Caco-2 (cell line): Measurements from ENCODE around the gene STK32C. TPM values are rescaled to one million over a fixed set of nuclear protein-coding genes. Genes with fewer than 3 reads are reported as not detected.

Experiments used
- BruUV-seq: library from RNA; stranded (reverse); fragments of 400-500 nt; replicated peaks from 2 replicates; lab custom pipeline; 2021; lab: Mats Ljungman, UMichigan
- CTCF ChIA-PET: fragments of 300-600 bp; sonication (Branson Sonifier 250); formaldehyde crosslinking; loops from one replicate; lab custom pipeline; 2022; ENCODE audit warnings: antibody characterized with exemption; lab: Charles Lee
- POLR2A ChIA-PET: fragments of 300-600 bp; sonication (Branson Sonifier 250); formaldehyde crosslinking; loops from one replicate; lab custom pipeline; 2022; ENCODE audit warnings: antibody characterized with exemption; lab: Charles Lee
- DNase-seq, 2 experiments: peaks; one replicate each; pipeline versions ENCODE4 v3.0.0 to v3.0.0-alpha.2; 2020 to 2022
- H3K27me3 ChIP-seq: replicated peaks from 2 replicates; pipeline ENCODE4 v1.6.0; 2011; ENCODE audit warnings: low read length; ENCODE audit not compliant: control insufficient read depth, insufficient read depth
- H3K36me3 ChIP-seq: 2 replicates; pipeline ENCODE4 v1.5.1; 2011; ENCODE audit warnings: low read length; ENCODE audit not compliant: control insufficient read depth, insufficient read depth
- H3K4me1 ChIP-seq: fragments of 250-450 bp; sonication (Bioruptor Pico); 2 replicates; pipeline ENCODE4 v1.5.1; 2020; ENCODE audit warnings: mild to moderate bottlenecking
- H3K4me3 ChIP-seq: 2 replicates; pipeline ENCODE4 v1.5.1; 2011; ENCODE audit warnings: low read depth, mild to moderate bottlenecking, control low read depth, low read length
- H3K9me3 ChIP-seq: fragments of 250-450 bp; sonication (Bioruptor Pico); 2 replicates; pipeline ENCODE4 v1.5.1; 2020; ENCODE audit warnings: mild to moderate bottlenecking, moderate library complexity
- H3K27ac Mint-ChIP-seq: one replicate; pipeline ENCODE4 v1.8.0; 2022; ENCODE audit warnings: mixed read lengths; ENCODE audit not compliant: unreplicated experiment
- H3K27me3 Mint-ChIP-seq: one replicate; pipeline ENCODE4 v1.8.0; 2022; ENCODE audit warnings: mixed read lengths; ENCODE audit not compliant: insufficient read depth, unreplicated experiment
- H3K36me3 Mint-ChIP-seq: one replicate; pipeline ENCODE4 v1.8.0; 2022; ENCODE audit warnings: mild to moderate bottlenecking, mixed read lengths; ENCODE audit not compliant: insufficient read depth, unreplicated experiment
- H3K4me1 Mint-ChIP-seq: one replicate; pipeline ENCODE4 v1.8.0; 2022; ENCODE audit warnings: low read depth, mixed read lengths; ENCODE audit not compliant: unreplicated experiment
- H3K4me3 Mint-ChIP-seq: one replicate; pipeline ENCODE4 v1.8.0; 2022; ENCODE audit warnings: mild to moderate bottlenecking, moderate library complexity, mixed read lengths; ENCODE audit not compliant: unreplicated experiment
- H3K9me3 Mint-ChIP-seq: one replicate; pipeline ENCODE4 v1.8.0; 2022; ENCODE audit warnings: mixed read lengths; ENCODE audit not compliant: unreplicated experiment
- intact Hi-C: fragments of 100-400 bp; cut with micrococcal nuclease; formaldehyde crosslinking; loops from one replicate; pipeline ENCODE4 v1.10.0; 2022; ENCODE audit not compliant: unreplicated experiment
- total RNA-seq: library from RNA; stranded (reverse); gene quantifications from 2 replicates; pipeline ENCODE4 v1.2.3, GENCODE V29; 2022
- TF ChIP-seq, protein P1 (sequence below), 2 experiments: fragments of 200-600 bp in 1 of 2; IDR thresholded peaks; 1 replicate in 1 of 2; 2 replicates in 1 of 2; pipeline versions ENCODE4 v1.5.1 to v1.8.0; 2011 to 2022; ENCODE audit warnings: antibody characterized with exemption in 1 of 2, control low read depth in 1 of 2, inconsistent platforms in 1 of 2, low read depth in 1 of 2, low read length in 1 of 2, mild to moderate bottlenecking in 1 of 2, moderate library complexity in 1 of 2; ENCODE audit not compliant: insufficient read depth in 1 of 2, severe bottlenecking in 1 of 2, unreplicated experiment in 1 of 2

The STK32C gene
- total RNA-seq, 1 experiment from 2014 or later: 13.3 TPM

DNA sequence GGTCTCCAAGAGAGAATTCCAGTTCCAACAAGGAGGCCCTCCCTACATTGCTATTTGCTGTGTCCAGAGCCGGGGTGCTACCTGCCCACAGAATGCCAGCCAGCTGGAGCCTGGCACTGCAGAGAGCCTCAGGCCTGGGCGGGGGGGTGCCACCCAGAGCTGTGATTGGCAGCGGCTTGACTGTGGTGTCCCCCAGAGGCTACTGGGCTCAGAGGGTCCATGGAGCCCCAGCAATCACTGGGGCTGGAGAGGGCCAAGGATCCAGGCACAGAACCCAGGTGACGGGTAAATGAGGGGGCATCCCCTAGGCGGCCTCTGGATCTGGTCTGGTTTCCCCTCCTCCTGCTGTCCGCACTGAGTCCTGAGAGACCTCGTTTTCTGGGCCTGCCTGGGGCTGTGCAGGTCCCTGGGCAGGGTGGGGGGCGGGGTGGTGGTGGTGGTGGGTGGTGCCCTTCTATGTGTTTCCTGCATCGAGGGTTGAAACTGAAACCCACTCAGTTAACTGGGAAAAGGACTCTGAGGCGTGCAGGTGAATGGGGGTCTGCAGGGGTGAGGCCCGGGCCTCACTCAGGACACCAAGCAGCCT, 108.4 kb downstream of the STK32C start:
- BruUV-seq: no TSS peak
- Histone ChIP-seq H3K36me3 (no peaks in the 10 kb centered on the region), H3K27me3 (no peaks in the 10 kb centered on the region), H3K4me3 (no peak overlapping the region), H3K9me3 (no peaks in the 10 kb centered on the region), H3K4me1 (0 out of 2 replicates have a peak, but pooled peaks cover 4% of the 10 kb centered on the region)
- Mint-ChIP-seq H3K4me3 (no peak overlapping the region), H3K36me3 (no peaks in the 10 kb centered on the region), H3K4me1 (no peaks in the 10 kb centered on the region), H3K27me3 (peaks cover 2% of the 10 kb centered on the region), H3K9me3 (no peaks in the 10 kb centered on the region), H3K27ac (no peak overlapping the region)
- ChIA-PET POLR2A (no interaction called here), CTCF (no interaction called here)
- intact Hi-C loops: no loop called here
- TF ChIP-seq, protein P1, sequence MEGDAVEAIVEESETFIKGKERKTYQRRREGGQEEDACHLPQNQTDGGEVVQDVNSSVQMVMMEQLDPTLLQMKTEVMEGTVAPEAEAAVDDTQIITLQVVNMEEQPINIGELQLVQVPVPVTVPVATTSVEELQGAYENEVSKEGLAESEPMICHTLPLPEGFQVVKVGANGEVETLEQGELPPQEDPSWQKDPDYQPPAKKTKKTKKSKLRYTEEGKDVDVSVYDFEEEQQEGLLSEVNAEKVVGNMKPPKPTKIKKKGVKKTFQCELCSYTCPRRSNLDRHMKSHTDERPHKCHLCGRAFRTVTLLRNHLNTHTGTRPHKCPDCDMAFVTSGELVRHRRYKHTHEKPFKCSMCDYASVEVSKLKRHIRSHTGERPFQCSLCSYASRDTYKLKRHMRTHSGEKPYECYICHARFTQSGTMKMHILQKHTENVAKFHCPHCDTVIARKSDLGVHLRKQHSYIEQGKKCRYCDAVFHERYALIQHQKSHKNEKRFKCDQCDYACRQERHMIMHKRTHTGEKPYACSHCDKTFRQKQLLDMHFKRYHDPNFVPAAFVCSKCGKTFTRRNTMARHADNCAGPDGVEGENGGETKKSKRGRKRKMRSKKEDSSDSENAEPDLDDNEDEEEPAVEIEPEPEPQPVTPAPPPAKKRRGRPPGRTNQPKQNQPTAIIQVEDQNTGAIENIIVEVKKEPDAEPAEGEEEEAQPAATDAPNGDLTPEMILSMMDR (IDR thresholded peaks at IDR 0.05; ENCODE audit: insufficient read depth in 1 of 2, low read depth in 1 of 2, low read length in 1 of 2, severe bottlenecking in 1 of 2, unreplicated experiment in 1 of 2): no peak
- DNase-seq: no peak

DNA sequence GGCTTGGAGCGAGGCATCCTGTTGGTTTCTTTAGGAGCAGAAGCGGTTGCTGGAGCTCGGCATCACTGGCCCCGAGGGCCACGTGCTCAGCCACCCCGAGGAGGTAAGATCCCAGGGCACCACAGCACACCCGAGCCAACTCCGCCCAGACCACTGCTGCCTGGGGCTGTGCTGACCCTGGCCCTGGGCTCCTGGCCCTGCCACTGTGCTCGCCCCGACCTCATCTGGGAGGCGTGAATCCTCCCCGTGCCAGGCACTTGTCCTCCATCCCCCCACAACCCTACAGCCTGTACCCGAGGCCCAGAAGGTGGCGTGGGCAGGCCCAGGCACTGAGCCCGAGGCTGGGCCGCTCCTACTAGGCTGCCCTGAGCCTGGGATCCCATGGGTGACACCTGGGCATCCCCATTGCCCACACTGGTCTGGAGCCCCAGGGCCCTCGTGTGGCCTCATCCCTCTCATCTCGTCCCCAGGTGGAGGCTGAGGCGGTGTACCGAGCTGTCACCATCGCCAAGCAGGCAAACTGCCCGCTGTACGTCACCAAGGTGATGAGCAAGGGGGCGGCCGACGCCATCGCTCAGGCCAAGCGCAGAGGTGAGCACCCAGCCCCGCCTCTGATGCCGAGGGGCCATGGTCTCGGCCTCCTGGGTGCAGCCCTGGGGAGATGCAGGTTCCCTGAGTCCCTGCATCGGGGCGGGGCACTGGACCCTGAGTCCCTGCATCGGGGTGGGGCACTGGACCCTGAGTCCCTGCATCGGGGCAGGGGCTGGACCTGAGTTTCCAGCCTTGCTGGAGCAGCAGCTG, 109.2 kb downstream of the STK32C start:
- Histone ChIP-seq H3K4me1 (0 out of 2 replicates have a peak, but pooled peaks cover 4% of the 10 kb centered on the region), H3K36me3 (no peaks in the 10 kb centered on the region), H3K9me3 (no peaks in the 10 kb centered on the region), H3K4me3 (no peak overlapping the region), H3K27me3 (no peaks in the 10 kb centered on the region; the same call in 1 of the 2 replicates)
- BruUV-seq: no TSS peak
- CTCF ChIA-PET: no interaction called here
- no peaks in the 10 kb centered on the region for H3K36me3 Mint-ChIP-seq
- TF ChIP-seq, protein P1 (IDR thresholded peaks at IDR 0.05; ENCODE audit: insufficient read depth in 1 of 2, low read depth in 1 of 2, low read length in 1 of 2, severe bottlenecking in 1 of 2, unreplicated experiment in 1 of 2): no peak
- H3K27me3 Mint-ChIP-seq: peaks cover 2% of the 10 kb centered on the region
- H3K9me3 Mint-ChIP-seq: no peaks in the 10 kb centered on the region
- POLR2A ChIA-PET: no interaction called here
- no peak overlapping the region for H3K27ac Mint-ChIP-seq
- no peak overlapping the region for H3K4me3 Mint-ChIP-seq
- H3K4me1 Mint-ChIP-seq: no peaks in the 10 kb centered on the region
- intact Hi-C loops: no loop called here
- no peak for DNase-seq

DNA sequence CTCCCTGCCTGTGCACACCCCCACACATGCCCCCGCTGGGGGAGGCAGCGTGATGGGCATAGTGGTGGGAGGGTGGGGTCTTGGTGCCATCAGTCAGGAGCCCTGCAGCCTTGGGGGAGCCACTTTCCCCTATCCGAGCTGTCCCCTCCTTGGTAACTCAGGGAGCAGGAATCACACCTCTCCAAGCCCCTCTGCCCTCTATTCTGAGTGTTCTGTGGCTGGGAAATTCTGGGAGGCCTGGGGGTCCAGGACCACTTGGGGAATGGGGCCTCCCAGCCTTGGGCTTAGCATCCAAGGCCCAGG, 109.7 kb downstream of the STK32C start:
- ChIA-PET CTCF (no interaction called here), POLR2A (no interaction called here)
- Mint-ChIP-seq H3K27me3 (no peaks in the 10 kb centered on the region), H3K27ac (no peak overlapping the region), H3K4me1 (no peaks in the 10 kb centered on the region), H3K36me3 (no peaks in the 10 kb centered on the region), H3K4me3 (no peak overlapping the region), H3K9me3 (no peaks in the 10 kb centered on the region)
- no peak for DNase-seq
- Histone ChIP-seq H3K4me3 (no peak overlapping the region), H3K36me3 (no peaks in the 10 kb centered on the region), H3K4me1 (0 out of 2 replicates have a peak, but pooled peaks cover 4% of the 10 kb centered on the region), H3K9me3 (no peaks in the 10 kb centered on the region), H3K27me3 (no peaks in the 10 kb centered on the region; the same call in 1 of the 2 replicates)
- no TSS peak for BruUV-seq
- intact Hi-C loops: no loop called here
- TF ChIP-seq, protein P1 (IDR thresholded peaks at IDR 0.05; ENCODE audit: insufficient read depth in 1 of 2, low read depth in 1 of 2, low read length in 1 of 2, severe bottlenecking in 1 of 2, unreplicated experiment in 1 of 2): no peak
